PC-3 (cell line): Measurements from ENCODE around the gene GRPR.

Source experiments
- CTCF ChIP-seq: fragments of 300-600 bp; sonication (generic); conservative IDR thresholded peaks from 2 replicates; pipeline ENCODE4 v1.5.1; 2017; ENCODE audit warnings: antibody characterized with exemption, low read depth, mild to moderate bottlenecking, low read length
- EZH2 ChIP-seq: fragments of 300-600 bp; sonication (generic); IDR thresholded peaks from one replicate; pipeline ENCODE4 v1.6.1; 2017; ENCODE audit warnings: antibody characterized with exemption, mild to moderate bottlenecking, low read length; ENCODE audit not compliant: unreplicated experiment

GRCh38 chrX:16134936-16135335 lies 11.6 kb downstream of the GRPR start:
- TF ChIP-seq CTCF (no peak), EZH2 (no peak)
